GM23338 (cell line): ENCODE measurements around the gene CCNF. TPM values are rescaled to one million over a fixed set of nuclear protein-coding genes. Genes with fewer than 3 reads are reported as not detected.

Experiments
- ATAC-seq: fragments of 200-7000 bp; cut with Tn5 transposase; 3 replicates; pipeline ENCODE4 v1.9.1; 2020
- DNase-seq: peaks from one replicate; pipeline ENCODE4 v3.0.0-alpha.2; 2015; ENCODE audit warnings: low spot score
- H2AFZ ChIP-seq: fragments of 200-600 bp; sonication (generic); 2 replicates; pipeline ENCODE4 v1.8.0; 2016; ENCODE audit warnings: antibody characterized with exemption, mild to moderate bottlenecking, moderate library complexity
- H3F3A ChIP-seq: fragments of 200-600 bp; sonication (generic); replicated peaks from 2 replicates; pipeline ENCODE4 v1.8.0; 2017; ENCODE audit warnings: antibody characterized with exemption, mixed run types, low read depth
- H3K27ac ChIP-seq: fragments of 200-600 bp; sonication (generic); 2 replicates; pipeline ENCODE4 v1.6.1; 2016; ENCODE audit warnings: low read depth
- H3K27me3 ChIP-seq: fragments of 200-600 bp; sonication (generic); 2 replicates; pipeline ENCODE4 v1.8.0; 2016; ENCODE audit warnings: mild to moderate bottlenecking, mixed run types, moderate library complexity; ENCODE audit not compliant: insufficient read depth
- H3K36me3 ChIP-seq: fragments of 200-600 bp; sonication (generic); 2 replicates; pipeline ENCODE4 v1.8.0; 2016; ENCODE audit warnings: mild to moderate bottlenecking; ENCODE audit not compliant: insufficient read depth
- H3K4me1 ChIP-seq: fragments of 200-600 bp; sonication (generic); 2 replicates; pipeline ENCODE4 v1.8.0; 2016; ENCODE audit warnings: mild to moderate bottlenecking, moderate library complexity; ENCODE audit not compliant: insufficient read depth
- H3K4me2 ChIP-seq: fragments of 200-600 bp; sonication (generic); 2 replicates; pipeline ENCODE4 v1.7.1; 2017; ENCODE audit warnings: mixed run types
- H3K4me3 ChIP-seq: fragments of 200-600 bp; sonication (generic); 2 replicates; pipeline ENCODE4 v1.6.1; 2016; ENCODE audit warnings: mixed run types
- H3K79me2 ChIP-seq: fragments of 200-600 bp; sonication (generic); replicated peaks from 2 replicates; pipeline ENCODE4 v1.8.0; 2017; ENCODE audit warnings: mild to moderate bottlenecking; ENCODE audit not compliant: insufficient read depth
- H3K9me2 ChIP-seq: fragments of 200-600 bp; sonication (generic); 2 replicates; pipeline ENCODE4 v1.8.0; 2017; ENCODE audit not compliant: insufficient read depth
- H4K20me1 ChIP-seq: fragments of 200-600 bp; sonication (generic); replicated peaks from 2 replicates; pipeline ENCODE4 v1.8.0; 2017; ENCODE audit warnings: mild to moderate bottlenecking; ENCODE audit not compliant: insufficient read depth
- H3K27ac Mint-ChIP-seq: 2 replicates; pipeline ENCODE4 v1.8.0; 2020; ENCODE audit warnings: inconsistent platforms, mild to moderate bottlenecking, moderate library complexity, mixed read lengths
- H3K27me3 Mint-ChIP-seq: 3 replicates; pipeline ENCODE4 v1.8.0; 2022; ENCODE audit warnings: low read depth, mild to moderate bottlenecking, moderate library complexity, mixed read lengths, inconsistent platforms; ENCODE audit not compliant: insufficient read depth, poor library complexity
- H3K36me3 Mint-ChIP-seq: 3 replicates; pipeline ENCODE4 v1.8.0; 2021; ENCODE audit warnings: low read depth, mild to moderate bottlenecking, inconsistent platforms, moderate library complexity, mixed read lengths
- H3K4me1 Mint-ChIP-seq: 3 replicates; pipeline ENCODE4 v1.8.0; 2020; ENCODE audit warnings: mild to moderate bottlenecking, inconsistent platforms, mixed read lengths
- H3K4me3 Mint-ChIP-seq: 3 replicates; pipeline ENCODE4 v1.8.0; 2021; ENCODE audit warnings: moderate library complexity, mild to moderate bottlenecking, inconsistent platforms, mixed read lengths
- H3K9me3 Mint-ChIP-seq: 3 replicates; pipeline ENCODE4 v1.8.0; 2020; ENCODE audit warnings: moderate library complexity, mild to moderate bottlenecking, inconsistent platforms, mixed read lengths
- CREB1 ChIP-seq: fragments of 250-450 bp; sonication (Bioruptor Pico); IDR thresholded peaks from 2 replicates; pipeline ENCODE4 v1.5.0; 2020; ENCODE audit warnings: low read depth, mild to moderate bottlenecking, moderate library complexity
- ETS1 ChIP-seq: IDR thresholded peaks from 2 replicates; pipeline ENCODE4 v1.6.1; 2016; ENCODE audit warnings: antibody characterized with exemption
- EZH2 ChIP-seq: fragments of 200-600 bp; sonication (generic); IDR thresholded peaks from one replicate; pipeline ENCODE4 v1.8.0; 2017; ENCODE audit warnings: antibody characterized with exemption, mild to moderate bottlenecking, low read depth; ENCODE audit not compliant: unreplicated experiment
- JUNB ChIP-seq: IDR thresholded peaks from one replicate; pipeline ENCODE4 v1.6.1; 2016; ENCODE audit warnings: antibody characterized with exemption; ENCODE audit not compliant: unreplicated experiment
- NANOG ChIP-seq: IDR thresholded peaks from 2 replicates; pipeline ENCODE4 v1.6.1; 2016; ENCODE audit warnings: antibody characterized with exemption, borderline replicate concordance
- POLR2AphosphoS5 ChIP-seq: IDR thresholded peaks from 2 replicates; pipeline ENCODE4 v1.6.1; 2016; ENCODE audit warnings: antibody characterized with exemption, low read depth
- REST ChIP-seq: IDR thresholded peaks from one replicate; pipeline ENCODE4 v1.6.1; 2018; ENCODE audit warnings: antibody characterized with exemption; ENCODE audit not compliant: unreplicated experiment
- STAT1 ChIP-seq: IDR thresholded peaks from one replicate; pipeline ENCODE4 v1.6.1; 2016; ENCODE audit warnings: antibody characterized with exemption; ENCODE audit not compliant: unreplicated experiment
- ZNF114 ChIP-seq: fragments of 250-450 bp; sonication (Bioruptor Pico); IDR thresholded peaks from 2 replicates; pipeline ENCODE4 v1.5.0; 2020; ENCODE audit warnings: mild to moderate bottlenecking, moderate library complexity
- ZNF331 ChIP-seq: fragments of 250-450 bp; sonication (Bioruptor Pico); IDR thresholded peaks from 2 replicates; pipeline ENCODE4 v1.5.0; 2020; ENCODE audit warnings: low read depth, mild to moderate bottlenecking, moderate library complexity
- ZNF462 ChIP-seq: fragments of 250-450 bp; sonication (Bioruptor Pico); IDR thresholded peaks from 2 replicates; pipeline ENCODE4 v1.5.0; 2020; ENCODE audit warnings: mild to moderate bottlenecking, moderate library complexity
- polyA plus RNA-seq: library from polyadenylated mRNA; unstranded; fragments of >200 nt; fragmentation: Nextera tagmentation; extraction: Ambion mirVana; gene quantifications from 2 replicates; pipeline ENCODE4 v1.2.1, GENCODE V29; 2016
- total RNA-seq: library from RNA; depleted of rRNA; stranded (reverse); fragments of >200 nt; shearing (Covaris generic); gene quantifications from 2 replicates; pipeline ENCODE4 v1.2.3, GENCODE V29; 2014

The CCNF gene
- total and polyA plus RNA-seq, 2 experiments from 2014 or later = 21.2 to 54.2 TPM

- H3K36me3 Mint-ChIP-seq = peaks cover 72% of the 10 kb centered on the region
- ATAC-seq (no peak), DNase-seq (no peak)
- H3K9me3 Mint-ChIP-seq = no peaks in the 10 kb centered on the region
- no peak overlapping the region for H2AFZ ChIP-seq
- no peaks in the 10 kb centered on the region for H3F3A ChIP-seq
- H3K4me2 ChIP-seq = no peak overlapping the region
- H3K79me2 ChIP-seq = no peaks in the 10 kb centered on the region
- H3K4me1 Mint-ChIP-seq = no peaks in the 10 kb centered on the region
- no peak overlapping the region for H3K4me3 Mint-ChIP-seq
- H3K27ac ChIP-seq = no peak overlapping the region
- no peak overlapping the region for H3K4me3 ChIP-seq
- H3K27me3 Mint-ChIP-seq = peaks cover 10% of the 10 kb centered on the region
- H3K27me3 ChIP-seq = no peaks in the 10 kb centered on the region
- no peaks in the 10 kb centered on the region; the same call in 1 of the 2 replicates for H4K20me1 ChIP-seq
- no peak overlapping the region for H3K27ac Mint-ChIP-seq
- H3K9me2 ChIP-seq = no peaks in the 10 kb centered on the region
- peaks cover 24% of the 10 kb centered on the region for H3K36me3 ChIP-seq
- H3K4me1 ChIP-seq = no peaks in the 10 kb centered on the region
- TF ChIP-seq STAT1 = no peak
- no peak for TF ChIP-seq POLR2AphosphoS5
- TF ChIP-seq ZNF331 (CRISPR knock-in tag) = no peak
Observed at GRCh38 chr16:2443555-2443954, 14.3 kb downstream of the CCNF start.

GRCh38 chr16:2447920-2448583 is 18.8 kb downstream of the CCNF start:
- no peak overlapping the region for H3K4me2 ChIP-seq
- no peaks in the 10 kb centered on the region for H3F3A ChIP-seq
- H4K20me1 ChIP-seq = no peaks in the 10 kb centered on the region; the same call in 1 of the 2 replicates
- H3K9me2 ChIP-seq = no peaks in the 10 kb centered on the region
- H3K36me3 Mint-ChIP-seq = peaks cover 78% of the 10 kb centered on the region
- no peaks in the 10 kb centered on the region for H3K4me1 Mint-ChIP-seq
- H3K27me3 ChIP-seq = no peaks in the 10 kb centered on the region
- no peaks in the 10 kb centered on the region for H3K79me2 ChIP-seq
- no peak overlapping the region for H3K4me3 Mint-ChIP-seq
- ATAC-seq (no peak), DNase-seq (no peak)
- no peak overlapping the region for H3K27ac Mint-ChIP-seq
- H3K4me3 ChIP-seq = no peak overlapping the region
- no peaks in the 10 kb centered on the region for H3K9me3 Mint-ChIP-seq
- H3K27me3 Mint-ChIP-seq = peaks cover 21% of the 10 kb centered on the region
- no peak overlapping the region for H2AFZ ChIP-seq
- peaks cover 30% of the 10 kb centered on the region for H3K36me3 ChIP-seq
- no peak overlapping the region for H3K27ac ChIP-seq
- H3K4me1 ChIP-seq = no peaks in the 10 kb centered on the region
- no peak for TF ChIP-seq CREB1 (CRISPR knock-in tag)
- TF ChIP-seq NANOG = no peak
- TF ChIP-seq ZNF331 (CRISPR knock-in tag) = no peak
- TF ChIP-seq JUNB = no peak
- no peak for TF ChIP-seq REST
- no peak for TF ChIP-seq EZH2
- no peak for TF ChIP-seq STAT1
- no peak for TF ChIP-seq ETS1
- TF ChIP-seq ZNF114 (CRISPR knock-in tag) = no peak
- no peak for TF ChIP-seq ZNF462 (CRISPR knock-in tag)
